ENCODE data around the gene DSCAML1. TPM values are rescaled to one million over a fixed set of nuclear protein-coding genes. Genes with fewer than 3 reads are reported as not detected.

DSCAML1 gene
- total RNA-seq, 1 experiment from 2014 or later, result not detected

DNA sequence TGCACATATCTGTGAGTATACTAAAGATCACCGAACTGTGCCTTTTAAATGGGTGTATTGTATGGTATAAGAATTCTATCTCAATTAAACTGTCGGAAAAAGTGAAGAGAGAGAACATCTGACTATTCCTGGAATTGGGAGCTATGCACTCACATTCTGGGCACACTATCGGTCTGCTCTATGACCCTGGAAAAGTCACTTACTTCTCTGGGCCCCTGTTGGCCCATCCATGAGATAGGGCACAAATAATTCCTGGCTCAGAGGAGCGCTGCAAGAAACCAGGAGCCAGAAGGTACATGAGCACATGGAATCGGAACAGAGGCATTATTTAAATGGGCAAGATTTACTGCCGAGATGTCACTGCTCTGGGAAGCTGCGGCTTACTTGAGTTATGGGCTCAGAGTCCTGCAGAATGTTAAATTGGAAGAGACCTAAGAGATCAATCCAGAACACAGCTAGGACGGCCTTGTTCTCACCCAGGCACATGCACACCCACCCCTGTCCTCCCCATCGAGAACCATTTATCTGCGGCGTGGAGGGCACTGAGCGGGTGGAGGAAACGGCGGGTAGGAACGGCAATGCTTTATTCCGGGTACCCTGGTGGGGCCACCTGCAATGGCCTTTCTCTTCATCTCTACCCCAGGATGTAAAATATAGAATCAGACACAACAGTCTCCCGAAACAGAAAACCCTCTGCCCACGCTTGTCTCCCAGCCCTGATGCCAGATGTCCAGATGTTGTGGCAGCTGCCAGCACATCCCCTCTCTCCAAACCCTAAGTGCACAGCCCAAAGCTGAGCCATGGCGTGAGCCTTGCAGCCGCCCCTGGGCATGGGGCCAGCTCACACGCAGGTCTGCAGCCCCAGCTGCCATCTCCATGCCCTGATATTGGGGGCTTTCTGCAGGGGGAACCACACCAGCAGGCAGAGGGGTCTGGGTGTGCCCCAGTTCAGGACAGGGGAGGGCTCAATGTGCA lies 142.4 kb downstream of the DSCAML1 start:
- ChIA-PET POLR2A (no interaction called here), CTCF (no interaction called here), RAD21 (ENCODE audit: low non-redundant PET in 1 of 2, low total read pairs in 2 of 2, uncharacterized antibody in 2 of 2, unreplicated experiment in 2 of 2) (no interaction called here)
- Histone ChIP-seq H3K36me3 (ENCODE audit: control insufficient read depth in 1 of 2, insufficient read depth in 2 of 2, low read length in 2 of 2) (no peaks in the 10 kb centered on the region), H3K9me3 (ENCODE audit: control insufficient read depth in 1 of 2, insufficient read depth in 1 of 2, low read depth in 1 of 2, low read length in 2 of 2) (no peaks in the 10 kb centered on the region), H4K20me1 (ENCODE audit: insufficient read depth) (no peaks in the 10 kb centered on the region), H3K4me2 (ENCODE audit: low read length) (no peak overlapping the region), H2AFZ (ENCODE audit: low read depth, low read length, poor library complexity, severe bottlenecking) (no peak overlapping the region), H3K79me2 (ENCODE audit: insufficient read depth, low read length) (no peaks in the 10 kb centered on the region), H3K4me1 (ENCODE audit: control insufficient read depth in 1 of 2, insufficient read depth in 2 of 2, low read length in 2 of 2) (no peaks in the 10 kb centered on the region), H3K27ac (ENCODE audit: low read depth, low read length) (no peak overlapping the region), H3K4me3 (replicated peaks in 1 of 2; ENCODE audit: low read depth in 1 of 2, low read length in 2 of 2) (no peak overlapping the region), H3K27me3 (ENCODE audit: insufficient read depth, low read length) (peaks cover 42% of the 10 kb centered on the region; the same call in 1 of the 2 replicates), H3K9ac (ENCODE audit: low read length) (no peak overlapping the region), H3K9me2 (ENCODE audit: insufficient read depth) (no peaks in the 10 kb centered on the region)
- TF ChIP-seq SP1 (IDR thresholded peaks at IDR 0.05; ENCODE audit: low read depth), result no peak
- no peak for TF ChIP-seq CTCF (IDR thresholded peaks at IDR 0.05 in 2 of 3, conservative IDR thresholded peaks at IDR 0.05 in 1 of 3; ENCODE audit: borderline replicate concordance in 1 of 3, insufficient read depth in 1 of 3, low read depth in 2 of 3, low read length in 2 of 3)
- no peak for TF ChIP-seq FOSL1 (IDR thresholded peaks at IDR 0.05; ENCODE audit: low read depth)
- no peak for TF ChIP-seq REST (IDR thresholded peaks at IDR 0.05; ENCODE audit: low read depth)
- TF ChIP-seq, protein P1, sequence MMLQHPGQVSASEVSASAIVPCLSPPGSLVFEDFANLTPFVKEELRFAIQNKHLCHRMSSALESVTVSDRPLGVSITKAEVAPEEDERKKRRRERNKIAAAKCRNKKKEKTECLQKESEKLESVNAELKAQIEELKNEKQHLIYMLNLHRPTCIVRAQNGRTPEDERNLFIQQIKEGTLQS (IDR thresholded peaks at IDR 0.05), result no peak
- TF ChIP-seq SIN3A (IDR thresholded peaks at IDR 0.05; ENCODE audit: low read depth), result no peak
- TF ChIP-seq EZH2phosphoT487 (IDR thresholded peaks at IDR 0.05; ENCODE audit: borderline replicate concordance), result no peak
- TF ChIP-seq POLR2A (IDR thresholded peaks at IDR 0.05; ENCODE audit: borderline replicate concordance, extremely low read depth, insufficient read depth, insufficient read length), result no peak
- TF ChIP-seq YY1 (IDR thresholded peaks at IDR 0.05; ENCODE audit: extremely low read depth, insufficient replicate concordance, low read depth, low read length), result no peak
- no peak for TF ChIP-seq EGR1 (IDR thresholded peaks at IDR 0.05; ENCODE audit: low read depth)
- TF ChIP-seq RAD21 (IDR thresholded peaks at IDR 0.05; ENCODE audit: low read depth), result no peak
- no peak for TF ChIP-seq MAX (IDR thresholded peaks at IDR 0.05)
- ATAC-seq (no peak), DNase-seq (ENCODE audit: low read depth, low spot score) (no peak)
- no TSS peak for BruUV-seq (replicated peaks)
- intact Hi-C loops (cut with micrococcal nuclease), result no loop called here

Data from HCT116 (cell line).